GM21825 (cell line): Measurements from ENCODE around the gene DENND4B.

Experiments
- ATAC-seq: cut with Tn5 transposase; IDR thresholded peaks from one replicate; pipeline ENCODE4 v1.9.1; 2021; ENCODE audit warnings: mild to moderate bottlenecking, moderate library complexity; ENCODE audit not compliant: unreplicated experiment

The DENND4B gene

DNA sequence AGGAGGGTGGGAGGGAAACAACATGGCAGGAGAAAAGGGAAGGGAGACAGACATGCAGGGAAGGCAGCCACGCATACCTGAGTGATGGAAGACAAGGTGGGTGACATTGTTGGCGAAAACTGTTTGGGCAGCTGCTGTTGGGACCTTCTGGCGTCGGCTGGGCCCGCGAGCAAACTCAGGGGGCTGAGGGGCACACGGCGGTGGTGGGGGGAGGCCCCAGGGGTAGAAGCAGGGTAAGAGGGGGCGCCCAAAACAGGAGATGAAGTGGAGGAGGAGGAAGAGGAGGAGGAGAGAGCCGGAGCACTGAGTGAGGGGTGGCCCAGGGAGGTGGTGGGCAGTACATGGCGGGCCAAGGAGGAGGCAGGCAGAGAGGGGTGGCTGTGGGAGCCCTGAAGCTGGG, 4.7 kb upstream of the DENND4B start:
- no peak for ATAC-seq

DNA sequence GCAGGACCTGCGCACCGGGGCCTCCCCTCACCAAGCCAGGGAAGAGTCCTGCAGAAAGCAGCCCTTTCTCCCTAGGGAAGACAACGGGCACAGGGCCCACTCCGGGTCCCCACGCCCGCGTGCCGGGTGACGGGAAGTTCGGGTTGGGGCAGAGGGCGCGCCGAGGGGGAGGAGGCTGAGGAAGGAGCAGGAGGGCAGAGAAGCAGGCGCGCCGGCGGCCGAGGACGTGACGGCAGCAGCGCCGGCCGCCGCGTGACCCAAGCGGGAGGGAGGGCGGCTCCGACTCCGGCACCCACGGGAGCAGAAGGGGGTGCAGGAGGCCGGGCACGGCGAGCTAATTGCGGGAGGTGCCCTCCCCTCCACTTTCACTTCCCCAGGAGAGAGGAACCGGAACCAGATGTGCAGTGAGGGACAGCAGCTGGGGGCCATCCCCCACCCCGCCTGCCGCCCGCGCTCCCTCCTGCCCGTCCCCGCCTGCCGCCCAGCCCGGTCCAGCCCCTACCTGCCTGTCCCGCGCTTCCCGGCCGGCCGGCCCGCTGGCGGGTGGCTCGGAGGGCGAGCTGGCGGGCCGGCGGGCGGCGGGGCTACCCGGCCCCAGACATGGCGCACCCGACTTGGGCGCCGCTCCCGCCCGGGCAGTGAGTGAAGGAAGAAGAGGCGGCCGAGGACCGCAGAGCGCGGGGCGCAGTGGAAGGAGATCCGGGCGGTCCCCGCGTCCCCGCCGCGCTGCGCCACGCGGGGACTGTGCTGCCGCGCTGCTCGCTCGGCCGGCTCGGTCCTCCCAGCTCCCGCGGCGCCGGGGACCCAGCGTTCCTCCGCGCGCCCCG, 510 bp downstream of the DENND4B start:
- ATAC-seq = peak; percentile 64

DNA sequence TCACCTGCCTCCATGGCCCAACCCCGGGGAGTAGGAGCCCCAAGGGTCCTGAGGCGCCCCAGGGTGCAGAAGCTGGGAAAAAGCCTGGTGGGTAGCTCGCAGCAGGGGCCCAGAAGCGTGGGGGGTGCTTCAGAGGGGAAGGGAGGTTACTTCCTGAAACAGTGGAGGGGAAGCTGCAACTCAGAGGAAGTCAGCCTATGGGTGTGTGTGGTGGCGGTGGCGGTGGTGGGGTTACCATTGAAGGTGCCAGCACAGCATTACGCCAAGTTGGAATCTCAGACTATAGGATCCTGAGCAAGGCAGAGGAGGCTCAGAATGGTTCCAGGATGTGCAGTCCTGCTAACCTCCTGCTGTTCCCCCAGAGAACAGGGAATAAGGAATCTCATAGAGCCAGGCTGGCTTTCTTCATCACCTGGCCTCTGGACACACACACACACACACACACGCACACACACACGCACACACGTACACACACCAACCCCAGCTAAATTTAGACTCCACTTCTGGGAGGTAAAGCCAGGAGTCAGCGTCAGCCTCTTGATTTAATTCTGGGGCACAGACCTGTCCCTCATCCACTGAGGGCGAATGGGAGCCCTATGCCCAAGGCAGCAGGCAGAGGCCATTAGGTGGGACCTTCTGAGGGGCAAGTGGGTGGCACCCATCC, 1.3 kb downstream of the DENND4B start:
- ATAC-seq = no peak

DNA sequence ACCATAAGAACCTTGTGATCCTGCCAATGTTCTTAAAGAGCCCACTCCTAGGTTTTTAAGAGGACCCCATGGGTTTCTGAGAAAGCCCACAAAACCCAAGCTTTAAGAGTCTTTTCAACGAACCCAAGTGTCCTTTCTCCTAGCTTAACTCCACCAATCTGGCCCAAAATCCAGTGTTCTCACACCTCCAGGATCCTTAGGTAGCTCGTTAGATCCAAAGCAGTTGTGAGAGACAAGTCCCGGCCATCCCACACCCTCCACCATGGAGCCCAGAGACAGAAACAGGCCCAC, 1.7 kb downstream of the DENND4B start:
- ATAC-seq = no peak

GRCh38 chr1:153944005-153944826, 2.3 kb downstream of the DENND4B start:
- ATAC-seq = no peak

DNA sequence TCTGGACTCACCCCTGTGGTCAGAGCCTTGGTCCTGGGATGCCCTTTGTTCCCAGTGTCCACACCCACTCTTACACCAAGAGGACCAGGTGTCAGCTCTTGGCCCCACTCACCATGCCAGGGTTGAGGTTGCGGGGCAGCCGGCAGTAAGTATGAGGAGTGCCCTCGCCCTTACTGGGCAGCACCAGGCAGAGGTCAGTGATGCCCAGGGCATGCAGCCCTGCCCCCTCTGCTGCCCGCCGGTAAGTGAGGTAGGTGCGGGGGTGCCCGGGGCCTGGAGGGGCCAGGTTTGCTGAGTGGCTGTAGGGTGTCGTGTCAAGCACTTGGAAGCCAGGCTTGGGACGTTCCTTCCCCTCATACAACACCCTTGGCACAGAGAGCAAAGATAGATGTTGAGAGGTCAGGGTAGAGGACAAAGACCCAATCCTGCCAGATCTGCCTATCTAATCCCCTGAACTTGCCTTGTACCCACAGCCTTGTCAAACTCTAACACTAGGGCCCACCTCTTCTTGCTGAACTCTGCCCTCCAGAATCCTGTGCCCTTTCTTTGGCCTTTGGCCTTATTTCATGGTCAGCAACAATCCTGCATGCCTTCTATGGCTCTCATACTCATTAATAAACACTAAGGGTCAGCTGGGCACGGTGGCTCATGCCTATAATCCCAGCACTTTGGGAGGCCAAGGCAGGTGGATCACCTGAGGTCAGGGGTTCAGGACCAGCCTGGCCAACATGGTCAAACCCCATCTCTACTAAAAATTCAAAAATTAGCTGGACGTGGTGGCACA, 3.6 kb downstream of the DENND4B start:
- ATAC-seq = no peak

DNA sequence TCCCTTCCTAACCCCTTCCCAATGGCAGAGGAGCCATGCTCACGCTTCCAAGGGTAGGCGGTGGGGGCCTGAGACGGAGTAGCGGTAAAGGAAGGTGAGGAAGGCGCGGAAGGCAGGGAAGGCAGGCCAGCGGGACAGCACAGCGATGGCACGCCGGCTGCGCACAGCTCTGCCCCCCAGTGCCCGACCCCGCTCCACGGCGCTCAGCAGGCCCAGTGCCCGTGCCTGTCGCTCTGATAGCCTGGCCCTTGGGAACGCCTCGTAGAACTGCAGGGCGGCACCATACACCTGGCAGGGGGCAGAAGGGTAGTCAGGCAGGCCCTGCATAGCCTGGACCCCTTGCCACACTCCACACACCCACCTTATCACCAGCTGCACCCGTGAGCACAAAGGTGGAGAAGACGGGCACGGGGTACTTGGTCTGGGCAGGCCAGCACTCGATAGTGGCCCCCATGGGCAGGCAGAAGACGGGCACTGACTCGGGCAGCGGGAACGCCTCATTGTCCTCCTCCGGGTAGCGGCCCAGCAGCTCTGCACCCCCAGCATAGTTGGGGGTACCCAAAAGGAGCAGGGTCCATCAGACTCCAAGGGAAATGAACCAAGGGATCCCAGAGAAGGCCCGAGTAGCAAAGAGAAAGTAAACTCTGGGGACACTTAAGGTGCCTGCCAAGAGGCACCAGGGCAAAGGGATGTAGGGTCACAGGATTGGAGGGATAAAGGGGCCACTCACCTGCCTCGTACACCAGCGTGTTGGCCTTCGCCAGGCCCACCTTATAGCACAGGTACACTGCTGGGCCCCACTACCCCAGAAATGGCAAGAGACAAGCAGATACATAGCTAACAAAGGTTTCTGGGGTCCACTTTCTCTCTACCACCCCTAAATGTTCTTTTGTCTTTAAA, 4.4 kb downstream of the DENND4B start:
- ATAC-seq = no peak

DNA sequence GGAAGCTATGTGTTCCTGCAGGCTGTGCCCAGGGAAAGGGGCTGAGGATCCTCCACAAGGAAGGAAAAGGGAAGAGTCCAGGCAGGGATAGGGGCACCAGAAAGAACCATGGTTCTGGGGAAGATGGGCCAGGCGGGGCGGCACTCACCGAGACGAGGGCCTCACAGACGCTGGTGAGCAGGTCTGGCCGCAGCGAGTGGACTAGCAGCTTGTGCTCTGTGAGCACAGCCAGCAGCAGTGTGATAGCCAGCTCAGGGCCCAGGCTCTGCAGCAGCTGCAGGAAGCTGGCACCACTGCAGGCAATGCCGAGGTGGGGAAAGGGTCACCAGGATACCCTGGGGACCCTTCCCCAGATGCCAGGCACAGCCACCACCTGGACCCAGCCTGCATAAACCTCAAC, 5.8 kb downstream of the DENND4B start:
- ATAC-seq = no peak

DNA sequence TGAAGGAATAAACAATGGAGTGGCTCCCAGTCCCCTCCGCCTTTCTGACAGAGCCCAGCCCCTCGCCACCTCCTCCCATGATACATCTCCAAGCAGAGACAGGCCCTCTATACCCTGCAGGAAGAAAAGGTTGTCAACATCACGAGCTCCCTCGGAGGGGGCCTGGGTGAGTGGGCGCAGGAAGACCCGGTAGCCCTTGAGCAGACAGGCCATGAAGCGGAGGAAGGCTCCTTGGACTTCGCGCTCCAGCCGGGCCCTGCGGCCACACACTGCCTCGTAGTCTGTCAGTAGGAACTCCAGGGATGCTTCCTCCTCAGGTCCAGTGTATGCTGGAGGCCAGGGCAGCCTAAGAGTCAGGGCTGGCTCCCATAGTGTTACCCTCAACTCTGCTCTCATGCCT, 7.0 kb downstream of the DENND4B start:
- no peak for ATAC-seq

GRCh38 chr1:153938996-153939395, 7.5 kb downstream of the DENND4B start:
- ATAC-seq = no peak

- no peak for ATAC-seq
These were observed 9.2 kb downstream of the DENND4B start for GRCh38 chr1:153937331-153937730.

GRCh38 chr1:153936011-153936802, 10.3 kb downstream of the DENND4B start:
- no peak for ATAC-seq

DNA sequence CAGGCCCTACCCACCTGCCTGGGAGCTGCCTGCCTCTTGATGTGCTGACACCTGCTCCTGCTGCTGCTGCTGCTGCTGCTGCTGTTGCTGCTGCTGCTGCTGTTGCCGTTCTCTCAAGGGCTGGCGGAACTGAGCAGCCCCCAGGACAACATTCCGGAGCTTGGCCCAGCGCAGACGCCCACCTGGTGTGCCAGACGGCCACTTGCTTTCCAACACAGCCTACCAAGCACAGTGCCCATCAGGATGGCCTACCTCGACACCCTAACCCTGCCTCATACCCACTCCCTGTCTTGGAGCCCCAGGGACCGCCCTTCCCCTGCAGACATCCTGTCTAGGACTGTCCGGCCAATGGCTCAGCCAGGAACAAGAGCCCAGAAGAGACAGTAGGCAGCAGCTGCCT, 11.8 kb downstream of the DENND4B start:
- ATAC-seq = no peak

DNA sequence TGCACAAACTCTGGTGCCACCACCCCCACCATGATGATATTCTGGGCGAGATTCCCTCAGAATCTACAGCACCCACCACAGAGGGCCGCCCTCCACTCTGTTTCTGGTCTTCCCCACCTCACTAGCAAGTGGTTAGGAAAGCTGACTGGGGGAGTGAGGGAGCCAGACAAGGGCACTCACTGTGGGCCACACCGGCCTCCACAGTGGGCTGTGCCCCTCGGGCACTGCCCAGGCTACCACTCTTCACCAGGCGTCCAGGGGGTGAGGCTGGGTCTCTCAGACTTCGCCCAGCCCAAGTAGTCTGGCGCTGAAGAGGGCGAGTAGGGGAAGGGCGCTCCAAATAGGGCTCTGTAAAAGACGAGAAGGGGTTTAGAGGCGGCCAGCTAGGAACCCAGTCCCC, 12.6 kb downstream of the DENND4B start:
- ATAC-seq = no peak

GRCh38 chr1:153933430-153933829, 13.1 kb downstream of the DENND4B start:
- ATAC-seq = no peak

DNA sequence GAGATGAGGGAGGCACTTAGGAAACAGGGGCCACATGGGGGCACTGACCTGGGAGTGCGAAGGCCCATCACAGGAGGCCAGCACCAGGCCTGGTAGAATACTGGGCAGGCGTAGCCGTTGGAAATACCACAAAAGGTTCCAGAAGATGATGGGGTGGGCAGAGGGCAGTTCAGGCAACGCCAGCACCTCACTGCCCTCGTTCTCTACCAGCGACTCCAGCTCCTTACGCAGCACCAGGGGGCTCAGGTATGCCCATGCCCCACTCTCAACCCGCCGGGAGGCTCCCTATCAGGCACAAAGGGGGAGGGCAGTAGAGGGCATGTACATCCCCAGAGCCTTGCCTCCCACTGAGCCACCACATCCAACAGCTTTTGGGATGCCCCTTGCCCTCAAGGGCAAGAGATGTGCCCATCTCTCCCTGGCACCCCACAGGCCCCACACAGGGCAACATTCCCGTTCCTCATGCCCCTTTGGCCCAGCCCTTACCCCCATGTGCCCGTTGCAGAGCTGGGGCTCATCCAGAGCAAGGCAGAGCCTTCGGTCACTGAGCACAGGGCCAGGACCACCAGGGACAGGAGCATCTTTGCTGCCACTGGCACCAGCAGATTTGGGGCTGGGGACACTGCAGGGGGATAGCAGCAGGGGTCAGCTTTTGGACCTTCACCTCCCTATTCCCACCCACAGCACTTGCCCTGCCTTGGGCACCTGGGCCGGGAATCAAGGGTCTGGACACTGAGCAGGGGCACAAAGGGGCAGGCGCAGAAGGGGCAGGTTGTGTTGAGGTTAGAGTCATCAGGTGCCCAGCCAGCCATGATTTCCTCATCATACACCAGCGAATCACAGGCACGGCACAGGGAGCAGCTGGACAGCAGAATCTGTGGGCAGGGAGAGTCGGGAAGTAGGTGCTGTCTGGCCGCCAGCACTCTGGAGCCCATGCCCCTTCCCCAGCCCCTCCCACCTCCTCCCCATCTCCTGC, 14.1 kb downstream of the DENND4B start:
- no peak for ATAC-seq

- no peak for ATAC-seq
These were observed 16.3 kb downstream of the DENND4B start for GRCh38 chr1:153929981-153930948.
